ENCODE data around the gene SPOCK2. TPM values are rescaled to one million over a fixed set of nuclear protein-coding genes. Genes with fewer than 3 reads are reported as not detected.

Gene SPOCK2
- total RNA-seq, 1 experiment from 2014 or later: 1.8 TPM

DNA sequence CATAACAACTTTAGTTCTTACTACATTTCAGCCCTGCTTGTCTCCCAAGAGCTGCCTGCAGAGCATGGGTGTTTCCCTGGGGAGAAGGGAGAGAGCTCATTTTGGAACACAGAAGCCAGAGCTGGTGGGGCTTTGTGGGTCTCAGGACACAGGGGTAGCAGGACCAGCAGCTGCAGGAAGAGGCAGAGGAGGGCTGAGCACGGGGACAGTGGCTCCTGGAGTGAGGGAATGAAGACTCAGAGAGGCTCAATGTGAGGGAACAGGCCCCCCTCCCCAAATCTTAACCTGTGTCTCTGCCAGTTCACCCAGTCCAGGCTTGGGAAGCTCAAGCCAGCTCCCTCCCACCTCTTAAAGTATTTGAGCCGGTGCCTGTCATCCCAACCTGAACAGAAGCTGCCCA is 74.2 kb downstream of the SPOCK2 start:
- no peak overlapping the region for H4K8ac ChIP-seq (replicated peaks; ENCODE audit: insufficient read length, low read depth, low read length)
- no peak overlapping the region for H2BK20ac ChIP-seq (ENCODE audit: low read depth, low read length, poor library complexity, severe bottlenecking)
- H3K23me2 ChIP-seq (ENCODE audit: insufficient read length, low read depth, low read length, poor library complexity, severe bottlenecking): no peaks in the 10 kb centered on the region
- no peak overlapping the region for H3K4me2 ChIP-seq (ENCODE audit: insufficient read depth, insufficient read length, low read length)
- peaks cover 6% of the 10 kb centered on the region for H3K27me3 Mint-ChIP-seq (ENCODE audit: low read depth)
- H2BK120ac ChIP-seq (ENCODE audit: low read depth, low read length, poor library complexity, severe bottlenecking): no peak overlapping the region
- H3K79me2 ChIP-seq (ENCODE audit: insufficient read depth, low read length): no peaks in the 10 kb centered on the region
- TF ChIP-seq, protein P1, sequence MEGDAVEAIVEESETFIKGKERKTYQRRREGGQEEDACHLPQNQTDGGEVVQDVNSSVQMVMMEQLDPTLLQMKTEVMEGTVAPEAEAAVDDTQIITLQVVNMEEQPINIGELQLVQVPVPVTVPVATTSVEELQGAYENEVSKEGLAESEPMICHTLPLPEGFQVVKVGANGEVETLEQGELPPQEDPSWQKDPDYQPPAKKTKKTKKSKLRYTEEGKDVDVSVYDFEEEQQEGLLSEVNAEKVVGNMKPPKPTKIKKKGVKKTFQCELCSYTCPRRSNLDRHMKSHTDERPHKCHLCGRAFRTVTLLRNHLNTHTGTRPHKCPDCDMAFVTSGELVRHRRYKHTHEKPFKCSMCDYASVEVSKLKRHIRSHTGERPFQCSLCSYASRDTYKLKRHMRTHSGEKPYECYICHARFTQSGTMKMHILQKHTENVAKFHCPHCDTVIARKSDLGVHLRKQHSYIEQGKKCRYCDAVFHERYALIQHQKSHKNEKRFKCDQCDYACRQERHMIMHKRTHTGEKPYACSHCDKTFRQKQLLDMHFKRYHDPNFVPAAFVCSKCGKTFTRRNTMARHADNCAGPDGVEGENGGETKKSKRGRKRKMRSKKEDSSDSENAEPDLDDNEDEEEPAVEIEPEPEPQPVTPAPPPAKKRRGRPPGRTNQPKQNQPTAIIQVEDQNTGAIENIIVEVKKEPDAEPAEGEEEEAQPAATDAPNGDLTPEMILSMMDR (conservative IDR thresholded peaks at IDR 0.05): no peak
- no peaks in the 10 kb centered on the region for H4K20me1 ChIP-seq (ENCODE audit: control insufficient read depth, insufficient read depth, insufficient read length)
- no peak overlapping the region for H3K14ac ChIP-seq (ENCODE audit: insufficient read depth, low read length)
- peak overlapping the region; percentile 46 for H2BK5ac ChIP-seq (ENCODE audit: insufficient read length, low read length)
- no peak overlapping the region for H2BK12ac ChIP-seq (ENCODE audit: insufficient read length, low read depth, low read length)
- peaks cover 0 to 14% of the 10 kb centered on the region in 2 experiments for H3K4me1 Mint-ChIP-seq
- WGBS (ENCODE audit: extremely low coverage, insufficient read length, low lambda C conversion rate): no CpG with 5 or more reads among the region's 2 CpGs
- no peak overlapping the region for H3K9ac ChIP-seq (ENCODE audit: extremely low read depth, insufficient read length, low read length)
- no peak overlapping the region for H2AK5ac ChIP-seq (ENCODE audit: insufficient read length, low read length)
- H2BK15ac ChIP-seq (ENCODE audit: low read depth, low read length): no peak overlapping the region
- no peaks in the 10 kb centered on the region for H3K4me1 ChIP-seq (ENCODE audit: insufficient read depth, low read length)
- no peaks in the 10 kb centered on the region for H3K9me3 Mint-ChIP-seq
- H3K23ac ChIP-seq (ENCODE audit: insufficient read length, low read depth, low read length): no peak overlapping the region
- H3K9me3 ChIP-seq (ENCODE audit: control insufficient read depth, low read depth, low read length): no peaks in the 10 kb centered on the region
- H3K4ac ChIP-seq (ENCODE audit: low read depth, low read length): no peak overlapping the region
- no peak overlapping the region for H3T11ph ChIP-seq (ENCODE audit: low read length)
- no peak overlapping the region for H3K56ac ChIP-seq (ENCODE audit: insufficient read length, low read depth, low read length)
- H3K36me3 Mint-ChIP-seq (ENCODE audit: insufficient read depth in 1 of 3, low read depth in 3 of 3): peaks cover 0 to 4% (median 0%) of the 10 kb centered on the region in 3 experiments; a peak in 1 of 7 replicates
- no peaks in the 10 kb centered on the region for H3K79me1 ChIP-seq (ENCODE audit: insufficient read depth, low read depth, low read length, poor library complexity, severe bottlenecking)
- H4K91ac ChIP-seq (ENCODE audit: insufficient read length, low read depth, low read length): no peak overlapping the region
- no peak overlapping the region for H3K18ac ChIP-seq (ENCODE audit: insufficient read length, low read depth, low read length)
- no peaks in the 10 kb centered on the region for H3K27me3 ChIP-seq (ENCODE audit: insufficient read depth, low read length)
- DNase-seq: no peak
- H3K27ac Mint-ChIP-seq: peak overlapping the region in 2 of 3 experiments; percentile 75 to 87; a peak in 3 of 7 replicates
- no peak overlapping the region for H4K5ac ChIP-seq (ENCODE audit: insufficient read length, low read depth, low read length)
- H3K4me3 Mint-ChIP-seq: no peak overlapping the region
- H2AFZ ChIP-seq (ENCODE audit: low read length): no peak overlapping the region
- H3K27ac ChIP-seq (ENCODE audit: insufficient read length, low read depth, low read length): no peak overlapping the region
